DOHH2 (cell line): ENCODE data around the gene FMNL2.

ENCODE experiments used
- H3F3A ChIP-seq: fragments of 200-600 bp; sonication (generic), shearing (Covaris generic); 2 replicates; pipeline ENCODE4 v1.6.0; 2016; ENCODE audit warnings: antibody characterized with exemption, mild to moderate bottlenecking; ENCODE audit not compliant: control insufficient read depth, insufficient read depth
- H3K27ac ChIP-seq: fragments of 200-600 bp; sonication (generic); 2 replicates; pipeline ENCODE4 v1.5.1; 2014; ENCODE audit warnings: low read depth, mild to moderate bottlenecking, low read length, moderate library complexity
- H3K27me3 ChIP-seq: fragments of 200-600 bp; sonication (generic); 2 replicates; pipeline ENCODE4 v1.6.1; 2014; ENCODE audit warnings: mild to moderate bottlenecking, low read length, mixed read lengths; ENCODE audit not compliant: control insufficient read depth
- H3K36me3 ChIP-seq: fragments of 200-600 bp; sonication (generic); 2 replicates; pipeline ENCODE4 v1.6.1; 2014; ENCODE audit warnings: mild to moderate bottlenecking, low read length, moderate library complexity, mixed read lengths; ENCODE audit not compliant: control insufficient read depth
- H3K4me1 ChIP-seq: fragments of 200-600 bp; sonication (generic); 2 replicates; pipeline ENCODE4 v1.6.1; 2014; ENCODE audit warnings: mild to moderate bottlenecking, low read length, mixed read lengths; ENCODE audit not compliant: control insufficient read depth
- H3K4me2 ChIP-seq: fragments of 200-600 bp; sonication (generic); 2 replicates; pipeline ENCODE4 v1.6.0; 2014; ENCODE audit warnings: mild to moderate bottlenecking, low read length, moderate library complexity
- H3K4me3 ChIP-seq: fragments of 200-600 bp; sonication (generic); 2 replicates; pipeline ENCODE4 v1.5.1; 2014; ENCODE audit warnings: mild to moderate bottlenecking, low read length, mixed read lengths
- H3K79me2 ChIP-seq: fragments of 200-600 bp; sonication (generic); 2 replicates; pipeline ENCODE4 v1.6.1; 2014; ENCODE audit warnings: mild to moderate bottlenecking, low read length, mixed read lengths; ENCODE audit not compliant: control insufficient read depth
- H3K9me2 ChIP-seq: fragments of 200-600 bp; sonication (generic); replicated peaks from 2 replicates; pipeline ENCODE4 v1.6.1; 2014; ENCODE audit warnings: mild to moderate bottlenecking, low read length, mixed read lengths; ENCODE audit not compliant: control insufficient read depth
- H3K9me3 ChIP-seq: fragments of 200-600 bp; sonication (generic); 2 replicates; pipeline ENCODE4 v1.6.1; 2014; ENCODE audit warnings: antibody characterized with exemption, low read length, mixed read lengths; ENCODE audit not compliant: control insufficient read depth, insufficient read depth
- H4K20me1 ChIP-seq: fragments of 200-600 bp; sonication (generic); 2 replicates; pipeline ENCODE4 v1.6.0; 2014; ENCODE audit warnings: low read depth, mild to moderate bottlenecking, antibody characterized with exemption, low read length, moderate library complexity; ENCODE audit not compliant: control insufficient read depth, insufficient read depth
- EZH2phosphoT487 ChIP-seq: fragments of 200-600 bp; sonication (generic); IDR thresholded peaks from 2 replicates; pipeline ENCODE4 v1.6.1; 2017; ENCODE audit warnings: borderline replicate concordance, mild to moderate bottlenecking, antibody characterized with exemption, low read length, moderate library complexity, mixed read lengths
- TF ChIP-seq, protein P1 (sequence below): fragments of 200-600 bp; sonication (generic); IDR thresholded peaks from one replicate; pipeline ENCODE4 v1.5.1; 2014; ENCODE audit warnings: antibody characterized with exemption, mild to moderate bottlenecking, low read depth, low read length; ENCODE audit not compliant: poor library complexity, severe bottlenecking

The FMNL2 gene

GRCh38 chr2:152638056-152638455 lies 303.1 kb downstream of the FMNL2 start:
- H3K4me2 ChIP-seq = no peak overlapping the region
- TF ChIP-seq EZH2phosphoT487 = no peak
- TF ChIP-seq, protein P1, sequence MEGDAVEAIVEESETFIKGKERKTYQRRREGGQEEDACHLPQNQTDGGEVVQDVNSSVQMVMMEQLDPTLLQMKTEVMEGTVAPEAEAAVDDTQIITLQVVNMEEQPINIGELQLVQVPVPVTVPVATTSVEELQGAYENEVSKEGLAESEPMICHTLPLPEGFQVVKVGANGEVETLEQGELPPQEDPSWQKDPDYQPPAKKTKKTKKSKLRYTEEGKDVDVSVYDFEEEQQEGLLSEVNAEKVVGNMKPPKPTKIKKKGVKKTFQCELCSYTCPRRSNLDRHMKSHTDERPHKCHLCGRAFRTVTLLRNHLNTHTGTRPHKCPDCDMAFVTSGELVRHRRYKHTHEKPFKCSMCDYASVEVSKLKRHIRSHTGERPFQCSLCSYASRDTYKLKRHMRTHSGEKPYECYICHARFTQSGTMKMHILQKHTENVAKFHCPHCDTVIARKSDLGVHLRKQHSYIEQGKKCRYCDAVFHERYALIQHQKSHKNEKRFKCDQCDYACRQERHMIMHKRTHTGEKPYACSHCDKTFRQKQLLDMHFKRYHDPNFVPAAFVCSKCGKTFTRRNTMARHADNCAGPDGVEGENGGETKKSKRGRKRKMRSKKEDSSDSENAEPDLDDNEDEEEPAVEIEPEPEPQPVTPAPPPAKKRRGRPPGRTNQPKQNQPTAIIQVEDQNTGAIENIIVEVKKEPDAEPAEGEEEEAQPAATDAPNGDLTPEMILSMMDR = no peak
- H3K27me3 ChIP-seq = 0 out of 2 replicates have a peak, but pooled peaks cover 3% of the 10 kb centered on the region
- H3K79me2 ChIP-seq = no peaks in the 10 kb centered on the region
- no peaks in the 10 kb centered on the region for H3F3A ChIP-seq
- no peaks in the 10 kb centered on the region for H4K20me1 ChIP-seq
- H3K9me2 ChIP-seq = no peaks in the 10 kb centered on the region
- H3K4me3 ChIP-seq = no peak overlapping the region
- H3K9me3 ChIP-seq = no peaks in the 10 kb centered on the region
- H3K4me1 ChIP-seq = no peaks in the 10 kb centered on the region
- H3K27ac ChIP-seq = no peak overlapping the region
- H3K36me3 ChIP-seq = no peaks in the 10 kb centered on the region

GRCh38 chr2:152638590-152638989 lies 303.6 kb downstream of the FMNL2 start:
- Histone ChIP-seq H3K36me3 (no peaks in the 10 kb centered on the region), H3K4me2 (no peak overlapping the region), H3K27ac (no peak overlapping the region), H3K9me3 (no peaks in the 10 kb centered on the region), H3K79me2 (no peaks in the 10 kb centered on the region), H3K4me1 (no peaks in the 10 kb centered on the region), H3K4me3 (no peak overlapping the region), H3K27me3 (0 out of 2 replicates have a peak, but pooled peaks cover 3% of the 10 kb centered on the region), H3F3A (no peaks in the 10 kb centered on the region), H3K9me2 (no peaks in the 10 kb centered on the region), H4K20me1 (no peaks in the 10 kb centered on the region)
- TF ChIP-seq EZH2phosphoT487 = no peak
- TF ChIP-seq, protein P1 = no peak

GRCh38 chr2:152644189-152644873 lies 309.4 kb downstream of the FMNL2 start:
- Histone ChIP-seq H3K27ac (no peak overlapping the region), H3K79me2 (no peaks in the 10 kb centered on the region), H3K9me3 (no peaks in the 10 kb centered on the region), H3K4me1 (no peaks in the 10 kb centered on the region), H3K36me3 (no peaks in the 10 kb centered on the region), H4K20me1 (no peaks in the 10 kb centered on the region), H3K4me3 (no peak overlapping the region), H3K4me2 (no peak overlapping the region), H3F3A (peaks cover 8% of the 10 kb centered on the region; the same call in 1 of the 2 replicates), H3K9me2 (no peaks in the 10 kb centered on the region), H3K27me3 (no peaks in the 10 kb centered on the region)
- no peak for TF ChIP-seq EZH2phosphoT487
- TF ChIP-seq, protein P1 = no peak
